Upper lobe of right lung (tissue), 1 donor: ENCODE measurements around the gene INSIG2. TPM values are rescaled to one million over a fixed set of nuclear protein-coding genes. Genes with fewer than 3 reads are reported as not detected.

Experiments
- ATAC-seq: fragments of 200-7000 bp; cut with Tn5 transposase; one replicate; pipeline ENCODE4 v1.9.1; 2020; ENCODE audit warnings: mild to moderate bottlenecking, moderate library complexity
- DNase-seq: peaks from one replicate; pipeline ENCODE4 v3.0.0-alpha.2; 2020
- H3K27ac ChIP-seq: fragments of 200-600 bp; one replicate; pipeline ENCODE4 v1.8.0; 2022
- H3K27me3 ChIP-seq: fragments of 200-600 bp; one replicate; pipeline ENCODE4 v1.8.0; 2022; ENCODE audit warnings: mild to moderate bottlenecking
- H3K36me3 ChIP-seq: fragments of 200-600 bp; one replicate; pipeline ENCODE4 v1.8.0; 2022
- H3K4me1 ChIP-seq: fragments of 200-600 bp; one replicate; pipeline ENCODE4 v1.8.0; 2022
- H3K4me3 ChIP-seq: fragments of 200-600 bp; one replicate; pipeline ENCODE4 v1.8.0; 2022; ENCODE audit warnings: mild to moderate bottlenecking
- H3K9me3 ChIP-seq: fragments of 200-600 bp; one replicate; pipeline ENCODE4 v1.8.0; 2022
- intact Hi-C: fragments of 100-400 bp; cut with DNase I; formaldehyde crosslinking; loops from one replicate; pipeline ENCODE4 v1.11.0; 2022
- total RNA-seq: library from RNA; stranded (reverse); fragmentation: NEBNext Ultra II Directional; extraction: Animal tissue kit (Norgen Biotek cat#: 25700); gene quantifications from one replicate; pipeline ENCODE4 v1.2.1, GENCODE V29; 2021
- TF ChIP-seq, protein P1 (sequence below): fragments of 200-600 bp; IDR thresholded peaks from one replicate; pipeline ENCODE4 v1.8.0; 2022; ENCODE audit warnings: antibody characterized with exemption
- donor health status: DM: no; HTN: yes; CAD: no; lungs with severe emphysema.

Gene INSIG2
- total RNA-seq, 1 donor from 2014 or later: 42.0 TPM

DNA sequence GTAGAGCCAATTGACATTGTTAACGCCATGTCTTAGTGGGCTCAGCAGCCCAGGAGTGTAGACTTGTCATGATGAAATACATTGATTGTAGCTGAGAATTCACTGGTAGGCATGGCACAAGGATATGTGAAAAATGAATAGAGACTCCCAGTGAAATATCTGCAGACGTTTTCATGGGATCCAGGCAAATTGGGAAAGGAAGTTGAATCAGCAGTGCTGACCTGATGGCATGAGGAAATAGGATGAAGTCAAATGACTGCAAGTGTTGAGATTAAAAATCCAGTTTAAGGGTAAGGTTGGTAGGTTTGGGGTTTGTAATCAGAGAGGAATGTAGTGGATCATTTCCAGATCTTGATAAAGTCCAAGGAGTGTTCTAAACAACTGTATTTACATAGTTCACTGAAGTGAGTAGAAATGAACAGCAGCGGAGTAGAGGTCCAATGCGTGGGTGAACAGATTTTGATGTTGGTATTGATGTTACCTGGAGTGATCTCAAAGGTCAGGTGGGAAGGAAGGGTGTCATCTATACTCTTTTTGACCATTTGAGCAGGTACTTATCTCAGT lies 24.6 kb downstream of the INSIG2 start:
- no peak for DNase-seq
- H3K36me3 ChIP-seq: peaks cover 17% of the 10 kb centered on the region
- H3K4me3 ChIP-seq: no peak overlapping the region
- no peaks in the 10 kb centered on the region for H3K27me3 ChIP-seq
- peaks cover 11% of the 10 kb centered on the region for H3K4me1 ChIP-seq
- H3K9me3 ChIP-seq: no peaks in the 10 kb centered on the region
- H3K27ac ChIP-seq: peak overlapping the region; percentile 40
- TF ChIP-seq, protein P1, sequence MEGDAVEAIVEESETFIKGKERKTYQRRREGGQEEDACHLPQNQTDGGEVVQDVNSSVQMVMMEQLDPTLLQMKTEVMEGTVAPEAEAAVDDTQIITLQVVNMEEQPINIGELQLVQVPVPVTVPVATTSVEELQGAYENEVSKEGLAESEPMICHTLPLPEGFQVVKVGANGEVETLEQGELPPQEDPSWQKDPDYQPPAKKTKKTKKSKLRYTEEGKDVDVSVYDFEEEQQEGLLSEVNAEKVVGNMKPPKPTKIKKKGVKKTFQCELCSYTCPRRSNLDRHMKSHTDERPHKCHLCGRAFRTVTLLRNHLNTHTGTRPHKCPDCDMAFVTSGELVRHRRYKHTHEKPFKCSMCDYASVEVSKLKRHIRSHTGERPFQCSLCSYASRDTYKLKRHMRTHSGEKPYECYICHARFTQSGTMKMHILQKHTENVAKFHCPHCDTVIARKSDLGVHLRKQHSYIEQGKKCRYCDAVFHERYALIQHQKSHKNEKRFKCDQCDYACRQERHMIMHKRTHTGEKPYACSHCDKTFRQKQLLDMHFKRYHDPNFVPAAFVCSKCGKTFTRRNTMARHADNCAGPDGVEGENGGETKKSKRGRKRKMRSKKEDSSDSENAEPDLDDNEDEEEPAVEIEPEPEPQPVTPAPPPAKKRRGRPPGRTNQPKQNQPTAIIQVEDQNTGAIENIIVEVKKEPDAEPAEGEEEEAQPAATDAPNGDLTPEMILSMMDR: no peak
- intact Hi-C loops: no loop called here
- ATAC-seq: peak; percentile 94

DNA sequence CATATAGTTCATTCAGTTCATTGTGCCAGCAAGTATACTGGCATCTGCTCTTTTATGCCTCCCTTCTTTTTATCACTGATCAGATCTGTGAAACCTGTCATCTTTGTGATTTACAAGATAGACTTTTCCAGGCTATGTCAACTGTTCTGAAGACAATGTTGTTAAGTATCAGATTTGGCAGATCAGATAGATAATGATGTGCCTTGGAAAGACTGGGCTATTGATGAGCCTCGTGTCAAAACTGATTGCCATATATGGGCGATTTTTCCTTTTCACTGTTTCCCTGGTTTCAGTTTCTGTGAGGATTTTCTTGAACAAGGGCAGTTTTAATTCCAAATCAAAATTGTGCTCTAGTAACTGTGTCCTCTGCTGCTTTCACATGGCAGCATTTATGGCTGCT lies 26.6 kb downstream of the INSIG2 start:
- Histone ChIP-seq H3K4me3 (no peak overlapping the region), H3K27me3 (no peaks in the 10 kb centered on the region), H3K27ac (no peak overlapping the region), H3K36me3 (no peaks in the 10 kb centered on the region), H3K4me1 (peaks cover 15% of the 10 kb centered on the region), H3K9me3 (no peaks in the 10 kb centered on the region)
- intact Hi-C loops: no loop called here
- TF ChIP-seq, protein P1: no peak
- ATAC-seq (no peak), DNase-seq (no peak)

DNA sequence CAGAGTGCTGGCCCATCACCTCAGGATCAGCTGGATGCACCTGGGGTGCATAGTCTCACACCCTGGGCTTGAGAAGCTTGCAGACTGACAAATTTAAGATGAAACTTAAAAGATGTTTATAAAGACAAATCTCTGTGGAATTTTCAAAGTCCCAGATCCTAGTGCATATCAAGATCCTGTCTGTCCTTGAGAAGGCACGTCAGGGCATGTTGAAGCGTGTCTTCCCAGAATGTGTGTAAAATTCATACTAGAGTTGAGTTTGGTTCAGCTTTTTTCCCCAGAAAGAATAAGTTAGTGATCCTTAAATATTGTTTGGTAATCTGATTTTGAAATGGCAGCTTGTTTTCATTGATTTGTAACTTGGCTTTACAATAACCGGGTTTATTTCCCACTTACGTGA lies 27.5 kb downstream of the INSIG2 start:
- H3K9me3 ChIP-seq: no peaks in the 10 kb centered on the region
- TF ChIP-seq, protein P1: no peak
- ATAC-seq (no peak), DNase-seq (no peak)
- H3K4me1 ChIP-seq: peaks cover 20% of the 10 kb centered on the region
- H3K36me3 ChIP-seq: no peaks in the 10 kb centered on the region
- no peak overlapping the region for H3K27ac ChIP-seq
- intact Hi-C loops: no loop called here
- H3K27me3 ChIP-seq: no peaks in the 10 kb centered on the region
- H3K4me3 ChIP-seq: no peak overlapping the region

DNA sequence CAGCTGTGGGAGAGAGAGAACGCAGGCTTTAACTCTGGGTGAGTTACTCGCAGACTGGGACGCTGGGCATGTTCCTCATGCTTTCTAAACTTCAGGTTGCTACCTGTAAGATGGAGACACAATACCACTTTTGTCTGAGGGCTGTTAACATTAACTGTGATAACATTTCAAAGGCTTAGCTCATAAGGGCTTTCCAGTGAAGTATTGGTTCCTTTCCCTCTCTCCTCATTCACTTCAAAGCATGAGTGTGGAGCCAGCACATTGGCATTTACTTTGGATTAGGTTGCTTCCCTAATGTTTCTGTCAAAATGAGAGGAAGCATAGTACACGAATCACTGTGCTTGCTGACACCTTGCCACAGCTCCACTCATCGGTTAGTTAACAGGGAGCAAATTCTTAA lies 30.2 kb downstream of the INSIG2 start:
- H3K36me3 ChIP-seq: no peaks in the 10 kb centered on the region
- intact Hi-C loops: no loop called here
- no peak for DNase-seq
- H3K27ac ChIP-seq: peak overlapping the region; percentile 75
- no peak overlapping the region for H3K4me3 ChIP-seq
- H3K27me3 ChIP-seq: no peaks in the 10 kb centered on the region
- H3K9me3 ChIP-seq: no peaks in the 10 kb centered on the region
- TF ChIP-seq, protein P1: no peak
- peaks cover 32% of the 10 kb centered on the region for H3K4me1 ChIP-seq
- peak; percentile 81 for ATAC-seq

DNA sequence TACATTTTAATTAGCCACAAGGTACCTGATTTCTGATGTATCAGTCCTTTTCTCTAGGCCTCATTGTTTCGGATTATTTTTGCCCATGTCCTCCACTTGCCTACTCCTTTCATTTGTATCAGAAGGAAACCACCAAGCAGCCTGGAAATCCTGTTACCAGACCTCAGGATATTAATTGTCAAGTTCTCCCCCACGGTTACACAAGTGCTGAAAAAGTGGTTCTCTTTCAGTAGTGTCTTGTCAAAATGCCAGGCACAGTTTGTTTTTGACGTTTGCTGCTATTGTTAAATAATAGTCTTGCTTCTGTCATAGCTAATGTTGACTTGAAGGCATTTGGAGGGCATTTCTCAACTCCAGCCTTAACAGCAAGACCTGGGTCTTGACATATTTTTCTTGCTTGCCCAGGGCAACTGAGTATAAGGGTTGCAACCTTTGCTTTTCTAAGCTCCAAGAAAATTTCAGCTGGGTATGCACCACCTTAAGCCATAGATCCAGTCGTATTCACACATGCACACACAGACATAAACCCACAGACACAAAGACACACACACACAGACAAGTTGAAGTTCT lies 31.0 kb downstream of the INSIG2 start:
- Histone ChIP-seq H3K27me3 (no peaks in the 10 kb centered on the region), H3K4me3 (no peak overlapping the region), H3K36me3 (no peaks in the 10 kb centered on the region), H3K4me1 (peaks cover 34% of the 10 kb centered on the region), H3K9me3 (no peaks in the 10 kb centered on the region), H3K27ac (peak overlapping the region; percentile 45)
- intact Hi-C loops: no loop called here
- DNase-seq: no peak
- TF ChIP-seq, protein P1: no peak
- peak; percentile 18 for ATAC-seq
